Neural progenitor cell (in vitro differentiated cells): ENCODE data around the gene MRPL18.

ENCODE experiments used
- EZH2 ChIP-seq: fragments of 200-600 bp; sonication (generic); IDR thresholded peaks from 2 replicates; pipeline ENCODE4 v1.6.1; 2017; ENCODE audit warnings: antibody characterized with exemption, mild to moderate bottlenecking, moderate library complexity
- EZH2phosphoT487 ChIP-seq: fragments of 200-600 bp; sonication (generic); IDR thresholded peaks from 2 replicates; pipeline ENCODE4 v1.6.1; 2017; ENCODE audit warnings: antibody characterized with exemption

GRCh38 chr6:159813781-159814180, 23.5 kb downstream of the MRPL18 start:
- no peak for TF ChIP-seq EZH2
- TF ChIP-seq EZH2phosphoT487 = no peak
